HEK293 (cell line): ENCODE data around the gene RSL1D1.

Experiments used
- BCL11B ChIP-seq: fragments of 450-650 bp; formaldehyde crosslinking; IDR thresholded peaks from 2 replicates; pipeline ENCODE4 v1.5.1; 2016; ENCODE audit warnings: low read depth, missing biosample characterization, missing genetic modification characterization
- MZF1 ChIP-seq: fragments of 450-650 bp; formaldehyde crosslinking; IDR thresholded peaks from 2 replicates; pipeline ENCODE4 v1.5.1; 2017; ENCODE audit warnings: missing biosample characterization, missing genetic modification characterization, borderline replicate concordance
- REST ChIP-seq: fragments of 450-650 bp; formaldehyde crosslinking; IDR thresholded peaks from 2 replicates; pipeline ENCODE4 v1.5.1; 2016; ENCODE audit warnings: missing biosample characterization, missing genetic modification characterization
- ZBTB8A ChIP-seq: fragments of 450-650 bp; formaldehyde crosslinking; IDR thresholded peaks from 2 replicates; pipeline ENCODE4 v1.5.1; 2016; ENCODE audit warnings: missing biosample characterization, missing genetic modification characterization
- ZNF174 ChIP-seq: fragments of 450-650 bp; formaldehyde crosslinking; IDR thresholded peaks from 2 replicates; pipeline ENCODE4 v1.5.0; 2017; ENCODE audit warnings: missing biosample characterization, mild to moderate bottlenecking, missing genetic modification characterization
- ZNF19 ChIP-seq: fragments of 450-650 bp; formaldehyde crosslinking; IDR thresholded peaks from 2 replicates; pipeline ENCODE4; 2016; ENCODE audit warnings: missing biosample characterization, missing genetic modification characterization, low read depth
- ZNF274 ChIP-seq, 2 experiments: fragments of 200-500 bp in 1 of 2; fragments of 450-650 bp in 1 of 2; sonication (Bioruptor generic) in 1 of 2; formaldehyde crosslinking in 1 of 2; IDR thresholded peaks; 2 replicates each; pipeline versions ENCODE4 v1.5.1 to v1.6.1; 2014 to 2016; ENCODE audit warnings: borderline replicate concordance in 1 of 2, inconsistent platforms in 1 of 2, low read length in 1 of 2, missing biosample characterization in 1 of 2, missing genetic modification characterization in 1 of 2
- ZNF426 ChIP-seq: fragments of 450-650 bp; formaldehyde crosslinking; IDR thresholded peaks from 2 replicates; pipeline ENCODE4 v1.5.1; 2017; ENCODE audit warnings: missing biosample characterization, missing genetic modification characterization, mild to moderate bottlenecking, inconsistent platforms, moderate library complexity
- ZNF645 ChIP-seq: fragments of 450-650 bp; formaldehyde crosslinking; IDR thresholded peaks from 2 replicates; pipeline ENCODE4; 2016; ENCODE audit warnings: missing biosample characterization, missing genetic modification characterization
- TF ChIP-seq, protein P1 (sequence below): fragments of 450-650 bp; IDR thresholded peaks from 2 replicates; pipeline ENCODE4 v1.5.1; 2018; ENCODE audit warnings: missing biosample characterization, mild to moderate bottlenecking, missing genetic modification characterization
- TF ChIP-seq, protein P2 (sequence below): fragments of 450-650 bp; formaldehyde crosslinking; IDR thresholded peaks from 2 replicates; pipeline ENCODE4 v1.5.1; 2016; ENCODE audit warnings: missing biosample characterization, missing genetic modification characterization
- TF ChIP-seq, protein P3 (sequence below): IDR thresholded peaks from 2 replicates; pipeline ENCODE4 v1.6.1; 2011; ENCODE audit warnings: mild to moderate bottlenecking, low read depth, low read length, borderline replicate concordance
- TF ChIP-seq, protein P4 (sequence below): fragments of 450-650 bp; formaldehyde crosslinking; IDR thresholded peaks from 2 replicates; pipeline ENCODE4 v1.5.1; 2016; ENCODE audit warnings: missing biosample characterization, missing genetic modification characterization
- TF ChIP-seq, protein P5 (sequence below): fragments of 450-650 bp; formaldehyde crosslinking; IDR thresholded peaks from 2 replicates; pipeline ENCODE4 v1.5.1; 2016; ENCODE audit warnings: missing biosample characterization, missing genetic modification characterization, borderline replicate concordance

DNA sequence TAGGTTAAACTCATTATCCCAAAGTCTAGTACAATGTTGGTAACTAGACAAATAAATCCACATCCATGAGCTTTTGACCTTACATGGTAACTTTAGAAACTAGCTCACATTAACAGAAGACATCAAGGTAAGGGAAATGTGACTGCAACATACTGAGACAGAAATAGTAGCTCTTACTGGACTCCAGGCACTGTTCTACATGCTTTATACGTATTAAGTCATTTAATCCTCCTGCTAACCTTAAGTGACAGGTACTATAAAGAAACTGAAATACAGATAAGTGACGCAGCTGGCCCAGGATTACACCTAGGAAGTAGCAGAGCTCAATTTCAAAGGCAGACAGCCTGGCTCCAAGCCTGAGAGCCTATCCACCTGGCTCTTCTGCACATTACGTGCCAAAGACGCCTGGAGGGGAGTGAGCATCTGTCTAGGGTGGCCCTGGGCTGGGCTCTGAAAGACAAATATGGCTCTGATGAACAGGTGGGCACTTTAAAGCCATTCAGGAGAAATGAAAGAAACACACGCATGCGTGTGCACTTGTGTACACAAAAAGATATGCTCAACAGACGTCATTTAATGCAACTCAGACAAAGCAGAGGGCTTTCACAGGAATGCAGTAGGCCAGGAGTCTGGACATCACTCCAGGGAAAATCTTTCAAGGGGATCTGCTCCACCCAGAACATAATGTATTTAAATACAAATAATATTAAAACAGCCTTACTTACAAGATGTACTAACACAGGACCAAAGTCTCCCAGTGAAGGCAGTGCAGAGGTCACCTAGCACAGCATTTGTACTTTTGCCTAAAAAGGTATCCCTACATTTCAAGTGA lies 58.7 kb downstream of the RSL1D1 start:
- TF ChIP-seq, protein P1, sequence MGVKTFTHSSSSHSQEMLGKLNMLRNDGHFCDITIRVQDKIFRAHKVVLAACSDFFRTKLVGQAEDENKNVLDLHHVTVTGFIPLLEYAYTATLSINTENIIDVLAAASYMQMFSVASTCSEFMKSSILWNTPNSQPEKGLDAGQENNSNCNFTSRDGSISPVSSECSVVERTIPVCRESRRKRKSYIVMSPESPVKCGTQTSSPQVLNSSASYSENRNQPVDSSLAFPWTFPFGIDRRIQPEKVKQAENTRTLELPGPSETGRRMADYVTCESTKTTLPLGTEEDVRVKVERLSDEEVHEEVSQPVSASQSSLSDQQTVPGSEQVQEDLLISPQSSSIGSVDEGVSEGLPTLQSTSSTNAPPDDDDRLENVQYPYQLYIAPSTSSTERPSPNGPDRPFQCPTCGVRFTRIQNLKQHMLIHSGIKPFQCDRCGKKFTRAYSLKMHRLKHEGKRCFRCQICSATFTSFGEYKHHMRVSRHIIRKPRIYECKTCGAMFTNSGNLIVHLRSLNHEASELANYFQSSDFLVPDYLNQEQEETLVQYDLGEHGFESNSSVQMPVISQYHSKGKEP (tag by site-specific recombination): no peak
- no peak for TF ChIP-seq ZNF645 (tag by site-specific recombination)
- TF ChIP-seq ZNF19 (tag by site-specific recombination): no peak
- TF ChIP-seq, protein P2, sequence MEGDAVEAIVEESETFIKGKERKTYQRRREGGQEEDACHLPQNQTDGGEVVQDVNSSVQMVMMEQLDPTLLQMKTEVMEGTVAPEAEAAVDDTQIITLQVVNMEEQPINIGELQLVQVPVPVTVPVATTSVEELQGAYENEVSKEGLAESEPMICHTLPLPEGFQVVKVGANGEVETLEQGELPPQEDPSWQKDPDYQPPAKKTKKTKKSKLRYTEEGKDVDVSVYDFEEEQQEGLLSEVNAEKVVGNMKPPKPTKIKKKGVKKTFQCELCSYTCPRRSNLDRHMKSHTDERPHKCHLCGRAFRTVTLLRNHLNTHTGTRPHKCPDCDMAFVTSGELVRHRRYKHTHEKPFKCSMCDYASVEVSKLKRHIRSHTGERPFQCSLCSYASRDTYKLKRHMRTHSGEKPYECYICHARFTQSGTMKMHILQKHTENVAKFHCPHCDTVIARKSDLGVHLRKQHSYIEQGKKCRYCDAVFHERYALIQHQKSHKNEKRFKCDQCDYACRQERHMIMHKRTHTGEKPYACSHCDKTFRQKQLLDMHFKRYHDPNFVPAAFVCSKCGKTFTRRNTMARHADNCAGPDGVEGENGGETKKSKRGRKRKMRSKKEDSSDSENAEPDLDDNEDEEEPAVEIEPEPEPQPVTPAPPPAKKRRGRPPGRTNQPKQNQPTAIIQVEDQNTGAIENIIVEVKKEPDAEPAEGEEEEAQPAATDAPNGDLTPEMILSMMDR (tag by site-specific recombination): no peak
- TF ChIP-seq ZNF426 (tag by site-specific recombination): no peak
- TF ChIP-seq MZF1 (tag by site-specific recombination): no peak
- TF ChIP-seq ZNF274 (IDR thresholded peaks at IDR 0.05; ENCODE audit: low read length): no peak
- TF ChIP-seq ZNF274 (tag by site-specific recombination; IDR thresholded peaks at IDR 0.05; ENCODE audit: borderline replicate concordance): no peak
- TF ChIP-seq, protein P3, sequence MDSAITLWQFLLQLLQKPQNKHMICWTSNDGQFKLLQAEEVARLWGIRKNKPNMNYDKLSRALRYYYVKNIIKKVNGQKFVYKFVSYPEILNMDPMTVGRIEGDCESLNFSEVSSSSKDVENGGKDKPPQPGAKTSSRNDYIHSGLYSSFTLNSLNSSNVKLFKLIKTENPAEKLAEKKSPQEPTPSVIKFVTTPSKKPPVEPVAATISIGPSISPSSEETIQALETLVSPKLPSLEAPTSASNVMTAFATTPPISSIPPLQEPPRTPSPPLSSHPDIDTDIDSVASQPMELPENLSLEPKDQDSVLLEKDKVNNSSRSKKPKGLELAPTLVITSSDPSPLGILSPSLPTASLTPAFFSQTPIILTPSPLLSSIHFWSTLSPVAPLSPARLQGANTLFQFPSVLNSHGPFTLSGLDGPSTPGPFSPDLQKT: no peak
- no peak for TF ChIP-seq ZBTB8A
- TF ChIP-seq BCL11B: no peak
- TF ChIP-seq, protein P4, sequence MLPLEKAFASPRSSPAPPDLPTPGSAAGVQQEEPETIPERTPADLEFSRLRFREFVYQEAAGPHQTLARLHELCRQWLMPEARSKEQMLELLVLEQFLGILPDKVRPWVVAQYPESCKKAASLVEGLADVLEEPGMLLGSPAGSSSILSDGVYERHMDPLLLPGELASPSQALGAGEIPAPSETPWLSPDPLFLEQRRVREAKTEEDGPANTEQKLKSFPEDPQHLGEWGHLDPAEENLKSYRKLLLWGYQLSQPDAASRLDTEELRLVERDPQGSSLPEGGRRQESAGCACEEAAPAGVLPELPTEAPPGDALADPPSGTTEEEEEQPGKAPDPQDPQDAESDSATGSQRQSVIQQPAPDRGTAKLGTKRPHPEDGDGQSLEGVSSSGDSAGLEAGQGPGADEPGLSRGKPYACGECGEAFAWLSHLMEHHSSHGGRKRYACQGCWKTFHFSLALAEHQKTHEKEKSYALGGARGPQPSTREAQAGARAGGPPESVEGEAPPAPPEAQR (tag by site-specific recombination): no peak
- TF ChIP-seq REST: no peak
- TF ChIP-seq ZNF174 (tag by site-specific recombination): no peak
- TF ChIP-seq, protein P5, sequence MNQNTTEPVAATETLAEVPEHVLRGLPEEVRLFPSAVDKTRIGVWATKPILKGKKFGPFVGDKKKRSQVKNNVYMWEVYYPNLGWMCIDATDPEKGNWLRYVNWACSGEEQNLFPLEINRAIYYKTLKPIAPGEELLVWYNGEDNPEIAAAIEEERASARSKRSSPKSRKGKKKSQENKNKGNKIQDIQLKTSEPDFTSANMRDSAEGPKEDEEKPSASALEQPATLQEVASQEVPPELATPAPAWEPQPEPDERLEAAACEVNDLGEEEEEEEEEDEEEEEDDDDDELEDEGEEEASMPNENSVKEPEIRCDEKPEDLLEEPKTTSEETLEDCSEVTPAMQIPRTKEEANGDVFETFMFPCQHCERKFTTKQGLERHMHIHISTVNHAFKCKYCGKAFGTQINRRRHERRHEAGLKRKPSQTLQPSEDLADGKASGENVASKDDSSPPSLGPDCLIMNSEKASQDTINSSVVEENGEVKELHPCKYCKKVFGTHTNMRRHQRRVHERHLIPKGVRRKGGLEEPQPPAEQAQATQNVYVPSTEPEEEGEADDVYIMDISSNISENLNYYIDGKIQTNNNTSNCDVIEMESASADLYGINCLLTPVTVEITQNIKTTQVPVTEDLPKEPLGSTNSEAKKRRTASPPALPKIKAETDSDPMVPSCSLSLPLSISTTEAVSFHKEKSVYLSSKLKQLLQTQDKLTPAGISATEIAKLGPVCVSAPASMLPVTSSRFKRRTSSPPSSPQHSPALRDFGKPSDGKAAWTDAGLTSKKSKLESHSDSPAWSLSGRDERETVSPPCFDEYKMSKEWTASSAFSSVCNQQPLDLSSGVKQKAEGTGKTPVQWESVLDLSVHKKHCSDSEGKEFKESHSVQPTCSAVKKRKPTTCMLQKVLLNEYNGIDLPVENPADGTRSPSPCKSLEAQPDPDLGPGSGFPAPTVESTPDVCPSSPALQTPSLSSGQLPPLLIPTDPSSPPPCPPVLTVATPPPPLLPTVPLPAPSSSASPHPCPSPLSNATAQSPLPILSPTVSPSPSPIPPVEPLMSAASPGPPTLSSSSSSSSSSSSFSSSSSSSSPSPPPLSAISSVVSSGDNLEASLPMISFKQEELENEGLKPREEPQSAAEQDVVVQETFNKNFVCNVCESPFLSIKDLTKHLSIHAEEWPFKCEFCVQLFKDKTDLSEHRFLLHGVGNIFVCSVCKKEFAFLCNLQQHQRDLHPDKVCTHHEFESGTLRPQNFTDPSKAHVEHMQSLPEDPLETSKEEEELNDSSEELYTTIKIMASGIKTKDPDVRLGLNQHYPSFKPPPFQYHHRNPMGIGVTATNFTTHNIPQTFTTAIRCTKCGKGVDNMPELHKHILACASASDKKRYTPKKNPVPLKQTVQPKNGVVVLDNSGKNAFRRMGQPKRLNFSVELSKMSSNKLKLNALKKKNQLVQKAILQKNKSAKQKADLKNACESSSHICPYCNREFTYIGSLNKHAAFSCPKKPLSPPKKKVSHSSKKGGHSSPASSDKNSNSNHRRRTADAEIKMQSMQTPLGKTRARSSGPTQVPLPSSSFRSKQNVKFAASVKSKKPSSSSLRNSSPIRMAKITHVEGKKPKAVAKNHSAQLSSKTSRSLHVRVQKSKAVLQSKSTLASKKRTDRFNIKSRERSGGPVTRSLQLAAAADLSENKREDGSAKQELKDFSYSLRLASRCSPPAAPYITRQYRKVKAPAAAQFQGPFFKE (tag by site-specific recombination): no peak
